ENCODE data around the gene ATP2A2. TPM values are rescaled to one million over a fixed set of nuclear protein-coding genes. Genes with fewer than 3 reads are reported as not detected.

ATP2A2 gene
- total RNA-seq, 1 donor from 2014 or later, result 100 TPM

- H3K4me3 Mint-ChIP-seq, result no peak overlapping the region
- H3K4me1 Mint-ChIP-seq, result peaks cover 34% of the 10 kb centered on the region
- ChIA-PET POLR2A (interaction anchor here (0.6 to 1.8 kb wide), 2 partner anchors 9 to 1352 kb away, joined by 4 read pairs; partner anchors contain the start of gene ATP2A2), CTCF (no interaction called here)
- ATAC-seq (ENCODE audit: low read depth) (no peak), DNase-seq (no peak)
- H3K36me3 Mint-ChIP-seq (ENCODE audit: low read depth), result peaks cover 78% of the 10 kb centered on the region
- intact Hi-C loops (cut with micrococcal nuclease), result no loop called here
- TF ChIP-seq CTCF (IDR thresholded peaks at IDR 0.05), result no peak
- no peaks in the 10 kb centered on the region for H3K9me3 Mint-ChIP-seq
- no peak overlapping the region for H3K27ac Mint-ChIP-seq
- H3K27me3 Mint-ChIP-seq, result no peaks in the 10 kb centered on the region
Observed at GRCh38 chr12:110289711-110290078, 8.6 kb downstream of the ATP2A2 start.

- TF ChIP-seq CTCF (IDR thresholded peaks at IDR 0.05), result no peak
- Mint-ChIP-seq H3K4me1 (peaks cover 18% of the 10 kb centered on the region), H3K4me3 (no peak overlapping the region), H3K9me3 (no peaks in the 10 kb centered on the region), H3K36me3 (ENCODE audit: low read depth) (peaks cover 73% of the 10 kb centered on the region), H3K27ac (no peak overlapping the region), H3K27me3 (no peaks in the 10 kb centered on the region)
- POLR2A ChIA-PET, result no interaction called here
- ATAC-seq (ENCODE audit: low read depth) (no peak), DNase-seq (no peak)
- CTCF ChIA-PET, result no interaction called here
- intact Hi-C loops (cut with micrococcal nuclease), result no loop called here
Observed at GRCh38 chr12:110301065-110301806, 20.2 kb downstream of the ATP2A2 start.

- POLR2A ChIA-PET, result no interaction called here
Observed at GRCh38 chr12:110304061-110304551, 23.1 kb downstream of the ATP2A2 start.

GRCh38 chr12:110307372-110307771 lies 26.3 kb downstream of the ATP2A2 start:
- Mint-ChIP-seq H3K4me3 (no peak overlapping the region), H3K4me1 (peaks cover 27% of the 10 kb centered on the region), H3K27me3 (no peaks in the 10 kb centered on the region), H3K27ac (no peak overlapping the region), H3K9me3 (no peaks in the 10 kb centered on the region), H3K36me3 (ENCODE audit: low read depth) (peaks cover 64% of the 10 kb centered on the region)
- intact Hi-C loops (cut with micrococcal nuclease), result no loop called here
- no peak for ATAC-seq (ENCODE audit: low read depth)
- DNase-seq, result no peak
- POLR2A ChIA-PET, result interaction anchor here (0.6 kb wide), 1 partner anchor 440 kb away, joined by 3 read pairs; no protein-coding TSS in a partner anchor
- TF ChIP-seq CTCF (IDR thresholded peaks at IDR 0.05), result no peak
- CTCF ChIA-PET, result no interaction called here

More at GRCh38 chr12:110304061-110304551, 23.1 kb downstream of the ATP2A2 start:
- Mint-ChIP-seq H3K36me3 (ENCODE audit: low read depth) (peaks cover 72% of the 10 kb centered on the region), H3K27me3 (no peaks in the 10 kb centered on the region), H3K27ac (no peak overlapping the region), H3K4me3 (no peak overlapping the region), H3K9me3 (no peaks in the 10 kb centered on the region), H3K4me1 (peaks cover 36% of the 10 kb centered on the region)
- CTCF ChIA-PET, result interaction anchor here (0.8 kb wide), 1 partner anchor 127 kb away, joined by 4 read pairs; no protein-coding TSS in a partner anchor
- TF ChIP-seq CTCF (IDR thresholded peaks at IDR 0.05), result no peak
- DNase-seq (no peak), ATAC-seq (ENCODE audit: low read depth) (no peak)
- intact Hi-C loops (cut with micrococcal nuclease), result no loop called here

- Mint-ChIP-seq H3K4me1 (peaks cover 28% of the 10 kb centered on the region), H3K4me3 (no peak overlapping the region), H3K27me3 (no peaks in the 10 kb centered on the region), H3K27ac (no peak overlapping the region), H3K9me3 (no peaks in the 10 kb centered on the region), H3K36me3 (ENCODE audit: low read depth) (peaks cover 56% of the 10 kb centered on the region)
- intact Hi-C loops (cut with micrococcal nuclease), result no loop called here
- DNase-seq (no peak), ATAC-seq (ENCODE audit: low read depth) (no peak)
- ChIA-PET POLR2A (no interaction called here), CTCF (no interaction called here)
- no peak for TF ChIP-seq CTCF (IDR thresholded peaks at IDR 0.05)
Observed at GRCh38 chr12:110310763-110311162, 29.7 kb downstream of the ATP2A2 start.
